ENCODE measurements around the gene NAP1L1. TPM values are rescaled to one million over a fixed set of nuclear protein-coding genes. Genes with fewer than 3 reads are reported as not detected.
"Not testable (repeated sequence)": the region's sequence is repeated elsewhere in the genome, so short reads cannot be mapped to it uniquely, and the experiment has no call there.

The NAP1L1 gene
- total RNA-seq, 1 donor from 2014 or later: 64.0 TPM

DNA sequence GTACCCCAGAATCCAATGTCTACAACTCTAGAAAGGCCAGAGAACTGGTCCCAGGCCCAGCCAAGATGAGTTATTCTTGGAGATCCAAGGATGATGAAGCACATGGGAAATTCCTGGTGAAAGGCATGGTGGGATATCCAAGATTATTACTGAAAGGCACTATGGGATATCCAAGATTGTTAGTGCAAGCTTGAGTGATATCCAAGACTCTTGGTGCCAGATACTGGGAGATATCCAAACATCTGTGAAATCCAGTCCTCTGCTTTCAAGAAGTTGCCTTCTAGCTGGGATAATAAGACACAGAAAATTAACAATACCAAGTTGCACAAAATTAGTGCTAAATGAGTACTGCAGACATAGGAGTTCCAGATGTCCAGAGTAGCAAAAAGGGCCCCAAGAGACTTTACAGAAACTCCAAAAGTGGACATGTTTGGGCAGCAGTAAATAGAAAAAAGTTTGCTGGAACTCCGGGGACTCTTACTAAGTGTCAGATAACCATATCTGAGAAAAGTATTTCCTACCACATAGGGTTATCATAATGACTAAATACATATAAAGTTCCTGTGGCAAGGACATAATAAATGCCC lies 87.5 kb downstream of the NAP1L1 start:
- DNase-seq (ENCODE audit: low spot score) (no peak), ATAC-seq (no peak)

GRCh38 chr12:75995691-75996090 lies 88.8 kb downstream of the NAP1L1 start:
- DNase-seq (ENCODE audit: low spot score) (no peak), ATAC-seq (no peak)

DNA sequence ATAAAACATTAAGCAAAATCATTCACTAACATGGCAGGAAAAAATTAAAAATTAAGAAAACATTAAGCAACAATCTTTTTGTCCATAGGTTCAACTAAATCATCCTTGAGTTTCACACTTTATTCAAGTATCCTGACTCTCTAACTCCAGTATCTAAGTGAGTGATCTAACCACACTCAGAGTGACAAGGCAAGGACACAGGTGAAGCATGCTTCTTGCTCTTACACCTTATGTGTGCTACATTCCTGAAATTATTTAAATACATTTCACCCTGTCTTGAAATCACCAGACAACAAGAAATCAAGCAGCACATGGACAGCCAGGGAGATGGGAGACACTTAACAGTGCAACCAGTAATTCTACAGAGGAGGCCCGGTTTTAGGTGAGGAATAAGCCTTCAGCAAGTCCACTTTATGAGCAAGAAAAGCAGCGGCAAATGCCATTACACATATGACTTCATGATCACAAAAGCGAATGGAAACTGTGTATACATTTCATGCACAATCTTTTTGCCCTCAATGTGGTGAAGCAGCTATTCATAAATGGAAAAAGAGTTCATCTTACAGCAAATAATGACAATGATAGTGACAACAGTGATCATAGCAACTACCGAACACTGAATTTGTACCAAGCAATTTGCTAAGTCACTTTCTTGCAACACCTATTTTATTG lies 90.3 kb downstream of the NAP1L1 start:
- DNase-seq (ENCODE audit: low spot score) (no peak), ATAC-seq (peak; percentile 35)

DNA sequence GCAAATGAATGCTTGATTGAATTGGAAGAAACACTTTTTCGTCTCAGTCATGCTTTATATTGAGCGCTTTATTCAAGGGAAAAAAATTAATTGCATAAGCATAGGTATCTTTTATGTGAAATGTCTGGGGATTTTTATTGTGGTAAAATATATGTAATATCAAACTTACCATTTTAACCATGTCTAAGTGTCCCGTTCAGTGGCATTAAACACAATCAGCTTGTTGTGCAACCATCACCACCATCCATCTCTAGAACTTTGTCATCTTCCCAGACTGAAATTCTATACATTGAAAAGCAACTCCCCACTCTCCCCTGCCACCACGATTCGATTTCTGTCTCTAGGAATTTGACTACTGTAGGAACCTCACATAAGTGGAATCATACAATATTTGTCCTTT lies 92.7 kb downstream of the NAP1L1 start:
- ATAC-seq (no peak), DNase-seq (ENCODE audit: low spot score) (no peak)

GRCh38 chr12:75990189-75990912 lies 94.1 kb downstream of the NAP1L1 start:
- DNase-seq (ENCODE audit: low spot score) (no peak), ATAC-seq (peak; percentile 80)

DNA sequence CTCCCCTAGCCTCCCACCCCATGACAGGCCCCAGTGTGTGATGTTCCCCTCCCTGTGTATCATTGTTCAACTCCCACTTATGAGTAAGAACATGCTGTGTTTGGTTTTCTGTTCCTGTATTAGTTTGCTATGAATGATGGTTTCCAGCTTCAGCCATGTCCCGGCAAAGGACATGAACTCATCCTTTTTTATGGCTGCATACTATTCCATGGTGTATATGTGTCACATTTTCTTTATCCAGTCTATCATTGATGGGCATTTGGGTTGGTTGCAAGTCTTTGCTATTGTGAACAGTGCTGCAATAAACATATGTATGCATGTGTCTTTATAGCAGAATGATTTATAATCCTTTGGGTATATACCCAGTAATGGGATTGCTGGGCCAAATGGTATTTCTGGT lies 96.8 kb downstream of the NAP1L1 start:
- not testable (repeated sequence) for DNase-seq (ENCODE audit: low spot score); ATAC-seq

Other genes with a start within 250 kb of the NAP1L1 start
- gene PHLDA1, start 52.9 kb downstream of the NAP1L1 start, total RNA-seq: 2.2 TPM

Measured in left lobe of liver (tissue), 2 donors.